IMR-90 (cell line): ENCODE measurements around the gene ASTN2. TPM values are rescaled to one million over a fixed set of nuclear protein-coding genes. Genes with fewer than 3 reads are reported as not detected.

Experiments used
- ATAC-seq: fragments of 200-7000 bp; cut with Tn5 transposase; 2 replicates; pipeline ENCODE4 v1.9.1; 2020; ENCODE audit warnings: low read depth, mild to moderate bottlenecking, moderate library complexity
- BruUV-seq: library from RNA; stranded (reverse); fragments of 400-500 nt; replicated peaks from 2 replicates; lab custom pipeline; 2021; lab: Mats Ljungman, UMichigan
- CTCF ChIA-PET: fragments of 300-600 bp; formaldehyde crosslinking; extraction: SDS; loops from one replicate; lab custom pipeline; 2021; ENCODE audit warnings: antibody characterized with exemption; lab: Yijun Ruan, JAX
- POLR2A ChIA-PET: fragments of 300-600 bp; sonication (Branson Sonifier 250); formaldehyde crosslinking; loops from one replicate; lab custom pipeline; 2022; ENCODE audit warnings: antibody characterized with exemption; ENCODE audit not compliant: unreplicated experiment; lab: Charles Lee
- DNase-seq: peaks from one replicate; pipeline ENCODE4 v3.0.0; 2013
- H2AFZ ChIP-seq: replicated peaks from 2 replicates; pipeline ENCODE3; 2013; ENCODE audit warnings: low read length, mild to moderate bottlenecking; ENCODE audit not compliant: poor library complexity
- H2AK5ac ChIP-seq: 2 replicates; pipeline ENCODE4 v1.6.1; 2013; ENCODE audit warnings: low read depth, low read length, inconsistent platforms
- H2AK9ac ChIP-seq: replicated peaks from 2 replicates; pipeline ENCODE3; 2013; ENCODE audit warnings: mild to moderate bottlenecking, low read depth, low read length, moderate library complexity; ENCODE audit not compliant: poor library complexity
- H2BK120ac ChIP-seq: 2 replicates; pipeline ENCODE4 v1.6.1; 2013; ENCODE audit warnings: low read depth, low read length, inconsistent platforms
- H2BK15ac ChIP-seq: 3 replicates; pipeline ENCODE4 v1.6.1; 2013; ENCODE audit warnings: low read depth, low read length, inconsistent platforms
- H2BK20ac ChIP-seq: 2 replicates; pipeline ENCODE4 v1.6.1; 2013; ENCODE audit warnings: low read depth, mild to moderate bottlenecking, inconsistent platforms, low read length, moderate library complexity
- H2BK5ac ChIP-seq: 2 replicates; pipeline ENCODE4 v1.6.1; 2013; ENCODE audit warnings: mild to moderate bottlenecking, low read depth, low read length, inconsistent platforms; ENCODE audit not compliant: poor library complexity, severe bottlenecking
- H3K14ac ChIP-seq: replicated peaks from 2 replicates; pipeline ENCODE4 v1.6.1; 2013; ENCODE audit warnings: low read depth, low read length, inconsistent platforms
- H3K18ac ChIP-seq: 2 replicates; pipeline ENCODE4 v1.6.1; 2013; ENCODE audit warnings: low read depth, low read length, control low read depth
- H3K23ac ChIP-seq: 2 replicates; pipeline ENCODE4 v1.6.1; 2013; ENCODE audit warnings: low read depth, low read length, inconsistent platforms
- H3K27ac ChIP-seq: 2 replicates; pipeline ENCODE4 v1.5.1; 2013; ENCODE audit warnings: mild to moderate bottlenecking, control low read depth, low read length; ENCODE audit not compliant: insufficient read depth
- H3K27me3 ChIP-seq: 2 replicates; pipeline ENCODE4 v1.6.1; 2013; ENCODE audit warnings: low read length; ENCODE audit not compliant: control insufficient read depth, insufficient read depth
- H3K36me3 ChIP-seq: 2 replicates; pipeline ENCODE4 v1.6.1; 2013; ENCODE audit warnings: low read length, mixed read lengths; ENCODE audit not compliant: control insufficient read depth, insufficient read depth
- H3K4ac ChIP-seq: 2 replicates; pipeline ENCODE4 v1.6.1; 2013; ENCODE audit warnings: low read depth, low read length, inconsistent platforms
- H3K4me1 ChIP-seq: 2 replicates; pipeline ENCODE4 v1.6.1; 2013; ENCODE audit warnings: low read length, mixed read lengths; ENCODE audit not compliant: control insufficient read depth, insufficient read depth
- H3K4me2 ChIP-seq: 2 replicates; pipeline ENCODE4 v1.6.1; 2013; ENCODE audit warnings: low read depth, mild to moderate bottlenecking, control low read depth, low read length, moderate library complexity
- H3K4me3 ChIP-seq: 2 replicates; pipeline ENCODE4 v1.5.1; 2013; ENCODE audit warnings: low read depth, mild to moderate bottlenecking, control low read depth, low read length, moderate library complexity; ENCODE audit not compliant: insufficient read depth
- H3K56ac ChIP-seq: 2 replicates; pipeline ENCODE4 v1.6.1; 2013; ENCODE audit warnings: low read length, inconsistent platforms; ENCODE audit not compliant: insufficient read depth; ENCODE audit errors: extremely low read depth
- H3K79me1 ChIP-seq, 2 experiments: 2 replicates each; pipeline ENCODE4 v1.6.1; 2013; ENCODE audit warnings: low read length in 2 of 2, inconsistent platforms in 1 of 2, low read depth in 1 of 2
- H3K9ac ChIP-seq: 2 replicates; pipeline ENCODE4 v1.6.1; 2013; ENCODE audit warnings: low read depth, low read length, control low read depth
- H3K9me1 ChIP-seq: 2 replicates; pipeline ENCODE4 v1.6.1; 2013; ENCODE audit warnings: low read length, inconsistent platforms; ENCODE audit not compliant: insufficient read depth
- H3K9me3 ChIP-seq: 2 replicates; pipeline ENCODE4 v1.6.1; 2013; ENCODE audit warnings: low read length; ENCODE audit not compliant: control insufficient read depth, insufficient read depth
- H4K20me1 ChIP-seq: 2 replicates; pipeline ENCODE4 v1.6.1; 2013; ENCODE audit warnings: low read length, inconsistent platforms; ENCODE audit not compliant: insufficient read depth
- H4K5ac ChIP-seq: 2 replicates; pipeline ENCODE4 v1.6.1; 2013; ENCODE audit warnings: mild to moderate bottlenecking, low read depth, low read length, control low read depth
- H4K8ac ChIP-seq, 2 experiments: 2 replicates each; pipeline ENCODE4 v1.6.1; 2013; ENCODE audit warnings: low read depth in 2 of 2, low read length in 2 of 2, control low read depth in 1 of 2, inconsistent platforms in 1 of 2
- H4K91ac ChIP-seq: 2 replicates; pipeline ENCODE4 v1.6.1; 2013; ENCODE audit warnings: low read depth, low read length, inconsistent platforms; ENCODE audit not compliant: insufficient read depth
- BHLHE40 ChIP-seq: fragments of 150-350 bp; IDR thresholded peaks from 2 replicates; pipeline ENCODE4 v1.6.1; 2016; ENCODE audit warnings: mild to moderate bottlenecking, low read depth, low read length
- CEBPB ChIP-seq: IDR thresholded peaks from 2 replicates; pipeline ENCODE4 v1.6.1; 2012; ENCODE audit warnings: low read depth, low read length, improper control_type of control experiment
- MAFK ChIP-seq: IDR thresholded peaks from 2 replicates; pipeline ENCODE4 v1.6.1; 2012; ENCODE audit warnings: low read depth, low read length, improper control_type of control experiment
- MAZ ChIP-seq: IDR thresholded peaks from 2 replicates; pipeline ENCODE4 v1.6.1; 2012; ENCODE audit warnings: low read depth, mild to moderate bottlenecking, low read length, improper control_type of control experiment, moderate library complexity, borderline replicate concordance
- WGBS, 2 experiments: methylation state at CpG; one replicate each; pipeline versions ENCODE4 v1.1.5 to v1.1.7; 2013; ENCODE audit warnings: missing lambda C conversion rate in 2 of 2; ENCODE audit not compliant: insufficient read length in 1 of 2; ENCODE audit errors: extremely low coverage in 2 of 2; 5-methylcytosine and 5-hydroxymethylcytosine counted together
- dilution Hi-C: fragments of 300-500 bp; cut with HindIII; formaldehyde crosslinking; loops from one replicate; pipeline ENCODE4 v1.14.3; 2018; ENCODE audit warnings: low sequenced_read_pairs; ENCODE audit not compliant: unreplicated experiment
- in situ Hi-C: fragments of 300-500 bp; cut with MboI; formaldehyde crosslinking; loops from 3 replicates; pipeline ENCODE4 v1.14.3; 2019; ENCODE audit warnings: low sequenced_read_pairs, inconsistent platforms, mixed read lengths
- intact Hi-C: fragments of 100-400 bp; cut with micrococcal nuclease; formaldehyde crosslinking; loops from 2 replicates; pipeline ENCODE4 v1.10.0; 2022
- polyA plus RNA-seq, 3 experiments: library from polyadenylated mRNA; depleted of rRNA; stranded (reverse); fragments of >200 nt; gene quantifications; 2 replicates each; pipeline ENCODE4 v1.2.3, GENCODE V29; 2012; ENCODE audit warnings: low replicate concordance in 1 of 3
- total RNA-seq: library from RNA; depleted of rRNA; stranded (reverse); fragments of >200 nt; gene quantifications from 2 replicates; pipeline ENCODE4 v1.2.3, GENCODE V29; 2012

Gene ASTN2
- total and polyA plus RNA-seq, 2 of the 4 experiments (the other 2 are of a cell fraction): 3.8 to 6.8 TPM

DNA sequence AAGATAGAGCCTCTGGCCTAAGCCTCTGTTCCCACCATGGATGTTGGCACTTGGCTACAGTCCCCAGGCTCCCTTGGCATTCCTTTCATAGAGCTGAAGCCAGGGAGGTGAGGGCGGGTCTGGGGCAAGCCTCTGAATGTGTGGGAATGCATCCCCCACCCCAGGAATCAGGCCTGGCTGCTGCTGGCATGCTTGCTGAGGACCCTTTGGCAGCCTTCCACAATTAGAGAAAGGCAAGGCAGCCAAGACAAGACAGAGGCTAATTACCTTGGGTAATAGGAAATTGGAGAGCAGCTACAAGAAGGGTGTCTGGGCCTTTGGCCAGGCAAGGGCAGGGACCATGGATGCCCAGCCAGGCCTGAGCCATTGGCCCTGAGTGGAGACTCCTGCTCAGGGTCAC is 932.1 kb downstream of the ASTN2 start:
- dilution Hi-C loops (no loop called here), in situ Hi-C loops (no loop called here), intact Hi-C loops (no loop called here)
- Histone ChIP-seq H2AK9ac (peak overlapping the region; percentile 43), H3K9ac (no peak overlapping the region), H3K4me3 (no peak overlapping the region), H2BK5ac (no peak overlapping the region), H3K27ac (no peak overlapping the region), H2BK15ac (no peak overlapping the region), H3K27me3 (no peaks in the 10 kb centered on the region; the same call in 1 of the 2 replicates), H2AFZ (no peak overlapping the region), H2BK120ac (no peak overlapping the region), H3K79me1 (no peaks in the 10 kb centered on the region), H3K14ac (no peak overlapping the region), H3K23ac (no peak overlapping the region), H3K36me3 (no peaks in the 10 kb centered on the region), H2BK20ac (no peak overlapping the region), H4K20me1 (no peaks in the 10 kb centered on the region), H3K9me3 (no peaks in the 10 kb centered on the region), H3K56ac (no peak overlapping the region), H4K91ac (no peak overlapping the region), H3K4me1 (peaks cover 9% of the 10 kb centered on the region), H2AK5ac (no peak overlapping the region), H4K5ac (no peak overlapping the region), H4K8ac (no peak overlapping the region), H3K4me2 (no peak overlapping the region), H3K4ac (no peak overlapping the region), H3K18ac (no peak overlapping the region), H3K9me1 (no peaks in the 10 kb centered on the region)
- CTCF ChIA-PET: no interaction called here
- DNase-seq: no peak
- WGBS, 2 experiments: no CpG with 5 or more reads among the region's 1 CpG
- no peak for TF ChIP-seq MAFK
- peak; percentile 89; the same call in 1 of the 2 replicates for TF ChIP-seq MAZ
- TF ChIP-seq CEBPB: no peak
- no peak for TF ChIP-seq BHLHE40
- peak; percentile 52 for ATAC-seq
- no TSS peak for BruUV-seq
- POLR2A ChIA-PET: no interaction called here
